ENCODE results near the gene PPFIBP1.

- no peak for TF ChIP-seq POLR2AphosphoS5 (IDR thresholded peaks at IDR 0.05)
- TF ChIP-seq, protein P1, sequence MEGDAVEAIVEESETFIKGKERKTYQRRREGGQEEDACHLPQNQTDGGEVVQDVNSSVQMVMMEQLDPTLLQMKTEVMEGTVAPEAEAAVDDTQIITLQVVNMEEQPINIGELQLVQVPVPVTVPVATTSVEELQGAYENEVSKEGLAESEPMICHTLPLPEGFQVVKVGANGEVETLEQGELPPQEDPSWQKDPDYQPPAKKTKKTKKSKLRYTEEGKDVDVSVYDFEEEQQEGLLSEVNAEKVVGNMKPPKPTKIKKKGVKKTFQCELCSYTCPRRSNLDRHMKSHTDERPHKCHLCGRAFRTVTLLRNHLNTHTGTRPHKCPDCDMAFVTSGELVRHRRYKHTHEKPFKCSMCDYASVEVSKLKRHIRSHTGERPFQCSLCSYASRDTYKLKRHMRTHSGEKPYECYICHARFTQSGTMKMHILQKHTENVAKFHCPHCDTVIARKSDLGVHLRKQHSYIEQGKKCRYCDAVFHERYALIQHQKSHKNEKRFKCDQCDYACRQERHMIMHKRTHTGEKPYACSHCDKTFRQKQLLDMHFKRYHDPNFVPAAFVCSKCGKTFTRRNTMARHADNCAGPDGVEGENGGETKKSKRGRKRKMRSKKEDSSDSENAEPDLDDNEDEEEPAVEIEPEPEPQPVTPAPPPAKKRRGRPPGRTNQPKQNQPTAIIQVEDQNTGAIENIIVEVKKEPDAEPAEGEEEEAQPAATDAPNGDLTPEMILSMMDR (IDR thresholded peaks at IDR 0.05) = no peak
- no peak for TF ChIP-seq POLR2A (IDR thresholded peaks at IDR 0.05)
These were observed 25.3 kb downstream of the PPFIBP1 start for GRCh38 chr12:27549236-27549800.

All from prostate gland (tissue), 2 donors.